Testis (tissue), 2 donors: ENCODE measurements around the gene LRMDA.

Experiments
- POLR2A ChIP-seq: fragments of 450-650 bp; IDR thresholded peaks from one replicate; pipeline ENCODE4 v1.6.1; 2017; ENCODE audit warnings: antibody characterized with exemption, mild to moderate bottlenecking, moderate library complexity
- TF ChIP-seq, protein P1 (sequence below), 3 experiments: fragments of 450-650 bp in 2 of 3; fragments of 200-600 bp in 1 of 3; sonication (generic) in 1 of 3; IDR thresholded peaks; one replicate each; pipeline ENCODE4 v1.5.1; 2016 to 2019; ENCODE audit warnings: antibody characterized with exemption in 3 of 3, mild to moderate bottlenecking in 2 of 3, moderate library complexity in 1 of 3

GRCh38 chr10:76432016-76433012 lies 1000.9 kb downstream of the LRMDA start:
- TF ChIP-seq, protein P1, sequence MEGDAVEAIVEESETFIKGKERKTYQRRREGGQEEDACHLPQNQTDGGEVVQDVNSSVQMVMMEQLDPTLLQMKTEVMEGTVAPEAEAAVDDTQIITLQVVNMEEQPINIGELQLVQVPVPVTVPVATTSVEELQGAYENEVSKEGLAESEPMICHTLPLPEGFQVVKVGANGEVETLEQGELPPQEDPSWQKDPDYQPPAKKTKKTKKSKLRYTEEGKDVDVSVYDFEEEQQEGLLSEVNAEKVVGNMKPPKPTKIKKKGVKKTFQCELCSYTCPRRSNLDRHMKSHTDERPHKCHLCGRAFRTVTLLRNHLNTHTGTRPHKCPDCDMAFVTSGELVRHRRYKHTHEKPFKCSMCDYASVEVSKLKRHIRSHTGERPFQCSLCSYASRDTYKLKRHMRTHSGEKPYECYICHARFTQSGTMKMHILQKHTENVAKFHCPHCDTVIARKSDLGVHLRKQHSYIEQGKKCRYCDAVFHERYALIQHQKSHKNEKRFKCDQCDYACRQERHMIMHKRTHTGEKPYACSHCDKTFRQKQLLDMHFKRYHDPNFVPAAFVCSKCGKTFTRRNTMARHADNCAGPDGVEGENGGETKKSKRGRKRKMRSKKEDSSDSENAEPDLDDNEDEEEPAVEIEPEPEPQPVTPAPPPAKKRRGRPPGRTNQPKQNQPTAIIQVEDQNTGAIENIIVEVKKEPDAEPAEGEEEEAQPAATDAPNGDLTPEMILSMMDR (IDR thresholded peaks at IDR 0.05): no peak
- no peak for TF ChIP-seq POLR2A
